RCC 7860 (cell line): ENCODE data around the gene SLX9.
"Not testable (repeated sequence)": the region's sequence is repeated elsewhere in the genome, so short reads cannot be mapped to it uniquely, and the experiment has no call there.

Experiments
- DNase-seq: peaks from one replicate; pipeline ENCODE4 v3.0.0-alpha.2; 2015; ENCODE audit warnings: low spot score
- FAIRE-seq: peaks from 2 replicates; lab custom pipeline; 2012; peaks lifted over from hg19 to GRCh38; lab: Jason Lieb, UNC

Gene SLX9

DNA sequence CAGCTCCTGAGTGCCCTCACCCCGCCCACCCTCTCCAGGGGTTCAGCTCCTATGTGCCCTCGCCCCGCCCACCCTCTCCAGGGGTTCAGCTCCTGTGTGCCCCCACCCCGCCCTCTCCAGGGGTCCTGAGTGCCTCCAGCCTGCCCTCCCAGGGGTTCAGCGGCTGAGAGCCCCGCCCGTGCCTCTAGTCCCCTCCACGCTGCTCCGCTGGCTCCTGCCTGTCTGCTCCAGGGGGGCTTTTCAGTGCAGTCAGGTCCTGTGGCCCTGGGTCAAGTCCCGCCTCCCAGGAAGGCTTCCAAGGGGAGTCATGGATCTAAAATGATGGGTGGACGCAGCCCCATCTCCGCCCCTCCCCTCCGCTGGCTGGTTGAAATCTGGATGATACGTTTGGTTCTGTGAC, 33.8 kb downstream of the SLX9 start:
- DNase-seq (no peak), FAIRE-seq (no peak)

DNA sequence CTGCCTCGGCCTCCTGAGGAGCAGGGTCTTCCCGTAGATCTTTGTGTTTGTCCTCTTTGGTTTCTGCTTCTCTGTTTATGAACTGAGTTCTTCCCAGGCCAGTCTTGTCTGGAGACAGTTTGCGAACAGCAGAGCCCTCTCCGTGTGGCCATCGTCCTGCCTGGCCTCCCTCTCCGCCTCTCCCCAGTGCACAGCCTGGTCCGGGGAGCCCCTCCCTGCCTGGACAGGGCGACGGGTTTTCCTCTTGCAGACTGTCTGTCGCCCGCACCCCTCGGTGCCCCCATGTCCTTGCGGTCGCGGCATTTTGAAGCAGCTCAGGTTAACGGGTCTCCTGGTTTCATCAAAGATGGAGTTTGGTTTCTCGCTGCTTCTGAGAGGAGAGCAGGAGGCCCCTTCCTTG, 34.8 kb downstream of the SLX9 start:
- FAIRE-seq (no peak), DNase-seq (no peak)

DNA sequence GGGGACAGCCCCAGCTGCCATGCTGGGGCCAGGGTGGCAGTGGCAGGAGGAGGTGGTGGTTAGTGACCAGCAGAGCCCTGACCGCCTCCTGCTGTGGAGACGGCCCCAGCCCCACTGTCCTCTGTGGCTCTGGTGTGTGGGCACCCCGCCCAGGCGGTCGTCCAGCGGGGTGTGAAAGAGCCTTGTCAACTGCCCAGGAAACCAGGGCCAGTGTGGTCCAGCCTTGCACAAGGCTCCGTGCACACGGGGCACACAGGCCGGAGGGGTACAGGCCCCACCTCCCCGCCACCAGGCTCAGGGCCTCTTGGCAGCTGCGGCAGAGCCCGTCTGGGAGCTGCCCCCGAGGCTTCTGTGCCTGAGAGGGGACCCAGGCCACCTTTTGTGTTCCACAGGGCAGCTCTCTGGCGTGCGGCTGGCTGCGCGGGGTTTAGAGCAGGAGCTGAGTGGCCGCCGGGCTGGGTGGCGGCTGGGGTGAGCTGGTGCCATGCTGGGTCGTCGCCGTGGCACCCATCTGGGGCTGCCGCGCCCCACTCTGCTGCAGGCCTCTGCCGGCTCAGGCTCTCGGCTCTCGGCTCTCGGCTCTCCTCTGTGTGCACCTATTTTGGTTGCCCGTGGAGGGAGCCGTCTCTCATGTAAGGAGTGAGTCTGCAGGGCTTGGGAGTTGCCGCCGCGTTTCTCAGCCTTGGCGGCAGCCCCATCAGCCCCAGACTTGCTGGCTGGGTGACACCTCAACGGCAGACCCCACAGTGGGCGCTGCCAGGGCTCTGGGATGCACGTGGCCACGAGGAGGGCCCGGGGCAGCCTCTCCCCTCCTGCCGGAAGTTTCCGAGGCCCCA, 36.1 kb downstream of the SLX9 start:
- no peak for DNase-seq

DNA sequence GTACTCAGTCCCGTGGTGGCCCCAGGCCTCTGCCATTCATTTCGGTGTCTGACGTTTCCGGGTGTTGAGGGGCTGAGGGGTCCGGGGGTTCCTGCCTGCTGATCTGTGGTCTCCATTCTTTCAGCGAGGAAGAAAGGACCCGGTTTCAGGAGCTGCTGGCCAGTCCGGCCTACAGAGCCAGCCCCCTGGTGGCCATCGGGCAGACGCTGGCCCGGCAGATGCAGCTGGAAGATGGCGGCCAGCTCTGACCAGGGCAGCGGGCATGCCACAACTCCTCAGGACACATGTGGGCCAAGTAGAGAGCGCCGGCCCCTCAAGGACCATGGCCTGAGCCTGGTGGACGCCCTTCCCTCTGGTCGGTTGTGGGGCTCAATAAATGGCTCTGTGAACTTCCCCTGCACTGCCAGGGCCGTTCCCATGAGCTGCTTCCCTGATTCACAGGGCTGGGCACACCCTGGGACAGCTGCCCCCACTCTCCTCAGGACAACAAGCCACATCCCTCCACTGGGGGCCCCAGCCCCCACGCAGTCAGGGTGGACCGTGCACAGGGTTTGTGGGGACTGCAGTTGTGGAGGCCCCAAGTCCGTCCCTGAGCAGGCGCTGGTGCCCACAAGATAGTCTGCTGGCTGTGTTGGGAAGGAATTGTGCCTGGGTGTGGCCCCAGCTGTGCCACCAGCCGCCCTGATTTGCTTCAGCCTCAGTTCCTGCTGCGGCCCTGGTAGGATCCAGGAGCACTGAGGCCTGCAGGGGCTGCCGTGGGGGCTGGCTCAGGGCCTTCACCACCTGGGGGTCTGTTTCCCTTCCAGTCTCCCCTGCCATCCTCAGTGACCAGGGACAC, 36.9 kb downstream of the SLX9 start:
- not testable (repeated sequence) for FAIRE-seq

More for the DNA sequence above, 36.1 kb downstream of the SLX9 start:
- FAIRE-seq: no peak

DNA sequence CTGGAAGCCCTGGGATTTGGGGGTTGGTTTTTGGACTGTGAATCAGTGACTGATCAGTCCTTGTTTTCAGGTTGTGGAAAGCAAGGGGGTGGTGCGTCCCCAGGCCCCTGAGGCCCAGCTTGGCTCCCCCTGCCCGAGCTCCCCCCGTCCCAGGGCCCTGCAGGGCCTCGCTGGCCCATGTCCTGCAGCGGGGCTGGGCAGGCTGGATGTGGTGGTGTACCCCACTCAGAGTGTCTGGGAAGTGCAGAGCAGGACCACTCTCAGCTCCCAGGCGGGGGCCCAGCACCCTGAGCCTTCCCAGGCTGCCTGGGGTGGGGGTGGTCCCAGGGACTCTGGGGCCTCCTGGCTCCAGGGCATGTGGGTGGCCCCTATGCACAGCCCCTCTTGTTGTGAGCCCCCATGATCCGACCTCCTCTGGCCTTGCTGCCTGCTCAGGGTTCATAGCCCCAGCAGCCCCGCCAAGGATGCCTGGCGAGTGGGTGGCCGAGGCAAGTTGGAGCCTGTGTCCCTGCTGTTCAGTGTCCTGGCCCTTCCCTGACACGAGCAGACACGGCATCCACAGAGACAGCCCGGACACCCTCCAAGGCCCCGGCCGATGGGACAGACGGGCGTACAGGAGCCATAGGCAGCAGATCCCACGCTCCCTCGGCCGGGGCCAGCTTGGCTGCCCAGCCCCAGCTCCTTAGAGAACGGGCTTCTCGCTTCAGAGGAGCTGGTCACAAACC, 37.9 kb downstream of the SLX9 start:
- FAIRE-seq (no peak), DNase-seq (no peak)

More for the DNA sequence above, 36.9 kb downstream of the SLX9 start:
- DNase-seq: not testable (repeated sequence)

DNA sequence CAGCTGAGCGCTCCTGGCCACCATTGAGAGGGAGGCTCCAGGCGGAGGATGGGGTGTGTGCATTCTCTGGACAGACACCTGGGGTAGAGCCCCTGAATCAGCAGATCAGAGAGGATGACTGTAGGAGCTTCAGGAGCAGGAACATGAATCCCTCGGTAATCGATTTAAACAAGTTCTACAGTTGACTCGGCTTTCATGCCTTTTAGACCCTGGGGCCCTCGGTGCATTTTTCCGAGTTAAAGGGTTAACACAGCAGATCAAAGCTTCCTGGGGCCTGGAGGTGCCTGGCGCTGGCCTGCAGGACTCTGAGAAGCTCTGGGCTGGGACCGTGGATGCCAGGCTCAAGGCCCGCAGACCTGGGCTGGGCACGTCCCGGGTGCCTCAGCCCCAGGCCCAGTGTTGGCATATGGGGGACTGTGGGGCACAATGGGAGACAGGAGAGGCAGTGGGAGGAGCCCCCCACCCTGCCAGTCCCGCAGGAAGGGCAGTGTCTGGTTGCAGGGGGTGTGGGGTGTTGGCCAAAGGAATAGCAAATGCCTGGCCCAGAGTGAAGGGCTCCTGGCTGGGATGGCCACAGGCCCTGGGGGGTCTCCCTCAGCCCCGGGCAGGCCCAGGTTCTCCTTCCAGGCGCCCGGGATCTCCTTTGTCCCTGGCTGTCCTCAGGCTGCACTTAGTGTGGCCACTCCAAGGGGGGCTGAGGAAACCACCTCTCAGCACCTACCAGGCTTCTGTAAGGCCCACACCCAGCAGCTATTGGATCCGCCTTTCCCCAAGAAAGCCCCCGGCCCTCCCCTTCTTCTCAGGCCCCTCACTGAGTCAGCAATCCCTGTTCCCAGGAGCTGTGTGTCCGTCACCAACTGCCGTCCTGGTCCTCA, 40.1 kb downstream of the SLX9 start:
- no peak for FAIRE-seq

DNA sequence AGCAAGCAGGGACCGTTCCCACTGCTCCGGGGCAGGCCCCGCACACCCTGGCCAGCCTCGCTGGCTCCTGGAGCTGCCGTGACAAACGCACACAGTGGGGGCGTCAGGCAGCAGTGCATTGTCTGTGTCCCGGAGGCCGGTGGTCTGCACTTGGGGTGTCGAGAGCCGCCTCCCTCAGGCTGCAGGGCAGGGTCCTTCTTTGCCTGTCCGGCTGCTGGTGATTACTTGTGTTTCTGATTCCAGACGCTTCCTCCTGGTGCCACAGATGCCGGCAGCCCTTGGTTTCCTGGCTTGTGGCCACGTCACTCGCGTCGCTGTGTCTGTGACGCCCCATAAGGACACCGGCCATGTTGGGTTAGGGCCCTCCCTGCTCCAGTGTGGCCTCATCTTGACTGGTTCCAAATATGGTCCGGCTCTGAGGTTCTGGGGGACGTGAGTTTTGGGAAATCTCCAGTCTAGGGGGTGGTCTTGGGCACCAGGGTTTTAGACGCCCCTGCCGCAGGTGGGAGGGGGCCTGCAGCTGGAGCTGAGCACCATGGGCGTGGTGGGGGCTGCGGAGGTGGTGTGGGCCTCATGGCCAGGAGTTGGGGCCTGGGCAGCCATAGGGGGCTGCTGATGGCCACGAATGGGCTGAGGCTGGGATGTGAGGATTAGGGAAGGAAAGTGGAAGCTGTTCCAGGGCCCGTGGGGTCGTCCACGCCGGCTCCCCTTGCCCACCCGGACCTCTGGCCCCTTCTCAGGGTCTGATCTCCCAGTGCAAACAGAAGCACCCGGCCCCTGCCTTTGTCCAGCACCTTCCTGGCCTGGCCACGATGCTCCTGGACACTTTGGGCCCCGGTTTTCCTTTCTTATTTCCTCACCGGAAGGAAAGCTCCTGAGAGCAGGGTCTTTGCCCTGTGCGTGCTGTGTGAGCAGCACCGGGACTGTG, 41.0 kb downstream of the SLX9 start:
- no peak for DNase-seq
- no peak for FAIRE-seq

More for the DNA sequence above, 40.1 kb downstream of the SLX9 start:
- DNase-seq: no peak

DNA sequence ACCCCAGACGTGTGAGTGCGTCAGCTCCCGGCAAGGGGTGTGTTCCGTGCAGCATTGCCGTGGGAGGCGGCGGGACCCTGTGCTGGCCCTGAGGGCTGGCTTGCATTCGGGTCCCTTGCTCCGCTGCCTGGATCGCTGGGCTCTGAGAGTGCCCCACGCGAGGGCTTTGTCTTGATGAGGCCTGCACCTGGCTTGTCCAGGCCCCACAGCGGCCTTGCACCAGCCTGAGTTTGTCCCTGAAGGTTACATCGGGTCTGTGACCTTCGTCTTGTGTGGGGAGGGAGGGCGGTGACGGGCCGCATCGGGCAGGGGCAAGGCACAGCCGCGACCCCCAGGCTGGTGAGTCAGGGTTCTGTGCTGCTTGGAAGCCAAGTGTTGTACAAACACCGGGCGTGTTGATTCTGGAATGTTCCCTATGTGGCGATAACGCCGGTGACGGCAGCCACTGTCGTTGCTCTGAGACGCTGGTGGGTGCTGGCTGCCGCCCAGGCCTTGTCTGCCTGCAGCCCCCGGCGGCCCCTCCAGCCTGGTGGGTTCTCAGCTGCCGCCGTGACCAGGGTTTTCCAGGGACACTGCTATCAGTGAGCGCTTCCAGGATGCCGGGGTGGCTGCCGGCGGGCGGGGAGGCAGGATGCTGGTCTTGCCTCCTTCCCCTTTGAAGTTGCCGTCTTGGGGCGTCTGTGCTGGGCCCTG, 42.9 kb downstream of the SLX9 start:
- DNase-seq (no peak), FAIRE-seq (no peak)

DNA sequence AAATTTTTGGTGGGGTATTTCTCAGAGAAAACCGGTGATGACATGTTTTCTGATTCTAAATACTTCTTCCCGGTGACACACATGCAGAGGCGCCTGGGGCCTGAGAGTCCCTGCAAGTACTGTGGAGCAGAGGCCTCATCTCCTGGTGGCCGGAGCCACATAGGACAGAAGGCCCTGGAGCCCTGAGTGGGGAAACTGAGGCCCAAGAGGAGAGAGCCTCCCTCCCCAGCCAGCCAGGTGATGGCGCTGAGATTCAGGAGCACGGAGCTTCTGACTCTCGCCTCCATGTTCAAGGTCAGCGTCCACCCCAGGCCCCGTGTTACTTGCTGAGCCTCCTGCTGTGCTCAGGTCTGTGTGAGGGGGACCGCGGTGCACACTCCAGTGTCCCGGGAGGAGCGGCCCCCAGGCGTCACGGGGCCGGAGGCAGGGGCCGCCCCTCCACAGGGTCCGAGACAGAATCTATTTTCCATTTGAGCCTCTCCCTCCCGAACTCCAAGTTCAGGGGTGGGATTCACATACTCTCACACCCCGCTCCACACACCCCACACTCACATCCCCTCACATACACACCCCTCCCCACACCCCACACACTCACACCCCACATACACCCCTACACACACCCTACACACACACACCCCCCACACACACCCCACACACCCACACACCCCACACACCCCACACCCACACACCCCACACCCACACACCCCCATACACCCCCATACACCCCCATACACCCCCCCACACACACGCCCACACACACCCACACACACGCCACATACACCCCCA, 43.8 kb downstream of the SLX9 start:
- FAIRE-seq (no peak), DNase-seq (no peak)

DNA sequence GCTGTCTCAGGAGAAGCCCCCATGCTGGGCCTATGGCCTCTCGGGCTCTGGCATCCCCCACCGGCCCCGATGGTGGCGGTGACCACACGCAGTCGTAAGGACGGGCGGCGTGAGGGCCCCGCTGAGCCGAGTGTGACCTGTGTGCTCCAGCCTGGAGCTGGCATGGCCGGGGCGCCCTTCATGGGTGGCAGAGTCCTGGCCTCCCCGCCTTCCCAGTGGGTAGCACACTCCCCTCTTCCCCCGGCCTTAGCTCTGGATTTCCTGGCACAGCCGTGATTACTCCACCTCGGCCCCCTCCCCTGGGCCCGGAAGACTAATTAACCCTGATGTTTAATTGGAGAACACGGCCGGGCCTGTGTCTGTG, 44.6 kb downstream of the SLX9 start:
- FAIRE-seq (no peak), DNase-seq (no peak)

DNA sequence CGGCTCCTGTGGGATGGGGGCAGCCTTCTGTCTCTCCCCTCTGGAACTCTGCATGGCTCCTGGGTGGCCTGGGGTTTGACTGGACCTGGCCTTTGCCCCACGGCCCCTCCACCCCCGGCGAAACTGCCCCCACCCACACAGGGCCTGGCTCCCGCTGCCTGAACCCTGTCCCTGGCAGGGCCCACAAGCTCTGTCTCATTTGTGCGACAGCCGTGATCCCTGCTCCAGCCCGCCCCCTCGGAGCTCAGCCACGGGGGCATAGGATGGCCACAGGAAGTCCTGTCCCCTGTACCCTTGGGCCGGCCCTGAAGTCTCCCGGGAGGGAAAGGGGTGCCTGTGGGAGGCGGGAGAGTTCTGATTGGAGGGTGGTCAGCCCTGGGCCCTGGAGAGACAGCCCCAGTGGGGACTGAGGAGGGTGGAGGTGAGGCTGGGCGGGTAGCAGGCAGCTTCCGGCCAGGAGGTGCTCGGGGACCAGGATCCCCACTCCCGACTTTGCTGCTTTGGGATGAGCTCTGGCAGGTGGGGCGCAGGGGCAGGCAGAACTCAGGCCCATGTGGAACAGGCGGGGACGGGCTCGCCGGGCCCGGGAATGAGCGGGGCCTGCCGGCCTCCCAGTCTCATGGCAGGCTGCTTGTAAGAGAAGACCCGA, 45.1 kb downstream of the SLX9 start:
- no peak for DNase-seq
- FAIRE-seq: no peak

DNA sequence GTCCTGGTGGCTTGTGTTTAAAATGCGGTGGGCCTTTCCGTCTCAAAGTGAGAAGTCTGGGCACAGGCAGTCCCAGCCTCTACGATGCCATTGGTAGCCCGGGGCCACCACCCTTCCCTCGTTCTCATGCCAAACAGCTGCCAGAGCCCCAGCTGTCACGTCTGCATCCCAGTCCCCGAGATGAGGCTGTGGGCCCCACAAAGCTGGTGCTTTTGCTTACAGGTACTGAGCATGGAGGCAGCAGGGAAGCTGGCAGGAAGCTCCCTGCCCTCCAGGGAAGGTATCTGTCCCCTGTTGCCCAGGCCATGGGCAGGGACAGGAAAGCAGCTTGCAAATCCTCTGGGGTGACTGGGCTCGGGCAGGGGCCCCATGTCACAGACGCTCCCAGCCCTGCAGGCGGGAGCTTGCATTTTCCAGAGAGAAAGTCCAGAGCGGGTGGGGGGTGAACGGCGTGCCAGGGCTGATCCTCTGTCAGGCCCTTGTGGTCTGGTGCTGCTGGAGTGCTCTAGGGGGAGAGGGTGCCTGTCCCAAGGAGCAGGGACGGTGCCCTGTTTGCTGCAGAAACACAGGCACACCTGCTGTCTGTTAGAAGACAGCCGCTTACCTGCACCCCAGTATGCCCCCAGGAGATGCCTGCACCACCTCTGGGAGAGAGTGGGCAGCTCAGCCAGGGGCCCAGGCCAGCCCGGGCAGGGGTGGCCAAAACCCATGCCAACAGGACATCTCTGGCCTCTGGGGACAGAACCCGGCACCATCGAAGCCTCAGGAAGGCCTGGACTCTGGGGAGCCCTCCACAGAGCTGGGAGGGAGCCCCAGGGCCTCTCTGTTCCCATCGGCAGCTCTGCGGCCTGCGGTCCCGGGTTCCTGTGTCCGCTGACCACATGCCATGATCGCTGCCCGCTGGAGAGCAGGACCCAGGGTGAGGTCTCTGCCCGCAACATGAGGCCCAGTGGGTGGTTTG, 45.9 kb downstream of the SLX9 start:
- DNase-seq (no peak), FAIRE-seq (no peak)

DNA sequence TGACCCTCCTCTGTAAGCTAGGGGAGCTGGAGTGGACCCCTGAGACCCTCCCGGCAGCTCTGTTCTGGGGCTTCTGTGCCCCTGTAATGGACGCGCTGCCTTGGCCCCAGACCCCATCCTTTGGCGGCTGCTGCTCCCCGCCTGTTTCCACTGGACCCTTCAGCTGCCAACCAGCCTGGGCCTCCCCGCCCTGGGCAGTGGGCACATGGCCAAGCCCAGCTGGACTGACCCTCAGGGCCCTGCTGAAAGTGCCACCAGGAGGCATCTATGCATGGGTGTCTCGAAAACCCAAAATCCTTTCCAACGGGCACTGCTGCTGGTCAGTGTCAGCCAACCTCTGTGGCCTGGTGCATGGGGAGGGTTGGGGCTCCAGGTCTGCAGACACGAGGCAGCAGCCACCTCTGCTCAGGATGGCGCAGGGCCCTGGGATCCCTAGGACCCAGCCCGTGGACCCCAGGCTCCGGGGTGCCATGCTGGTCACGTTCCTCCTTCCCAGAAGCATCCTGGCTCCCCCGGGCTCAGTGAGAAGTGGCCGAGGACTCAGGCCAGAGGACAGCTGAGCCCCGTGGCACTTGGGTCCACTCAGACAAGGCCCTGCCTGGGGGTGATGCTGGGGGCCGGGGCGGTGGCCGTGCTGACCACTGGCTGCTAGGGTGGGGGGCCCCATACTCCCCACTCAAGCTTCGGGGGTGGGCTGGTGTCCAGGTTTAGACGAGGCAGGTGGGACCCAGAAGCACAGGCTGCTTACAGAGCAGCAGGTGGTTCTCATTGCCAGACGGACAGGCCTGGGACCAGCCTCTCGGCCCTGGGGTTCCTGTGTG, 46.9 kb downstream of the SLX9 start:
- DNase-seq (no peak), FAIRE-seq (no peak)

DNA sequence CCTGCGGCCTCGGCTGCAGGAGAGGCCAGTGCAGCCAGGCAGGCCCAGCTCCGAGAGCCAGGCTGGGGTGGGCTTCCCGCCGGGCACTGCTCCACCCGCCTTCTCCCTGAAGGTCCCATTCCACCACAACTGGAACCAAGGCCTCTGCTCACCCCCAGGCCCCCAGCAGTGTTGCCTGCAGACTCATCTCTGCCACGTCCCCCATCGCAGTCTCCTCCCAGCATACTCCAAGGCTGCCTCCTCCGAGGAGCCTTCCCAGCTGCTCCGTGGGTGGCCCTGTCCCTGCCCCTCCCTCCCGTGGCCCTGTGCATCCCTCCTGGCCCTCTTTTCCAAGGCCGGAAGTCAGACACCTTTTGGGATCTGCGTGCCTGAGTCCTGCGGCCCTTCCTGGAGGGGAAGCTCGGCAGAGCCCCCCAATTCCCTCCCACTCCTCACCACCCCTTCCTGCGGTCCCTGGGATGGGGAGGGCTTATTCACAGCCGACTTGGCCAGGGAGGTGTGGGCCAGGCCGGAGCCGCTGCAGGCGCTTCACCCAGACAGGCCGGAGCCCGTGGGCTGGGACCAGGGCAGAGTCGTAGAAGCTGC, 47.6 kb downstream of the SLX9 start:
- FAIRE-seq: no peak
- DNase-seq: no peak
